Prostate gland (tissue), 2 donors: ENCODE measurements around the gene IL6R. TPM values are rescaled to one million over a fixed set of nuclear protein-coding genes. Genes with fewer than 3 reads are reported as not detected.

ENCODE experiments used
- DNase-seq: peaks from one replicate; pipeline ENCODE4 v3.0.0-alpha.2; 2019; ENCODE audit warnings: low spot score
- H3K27ac ChIP-seq, 2 donors: fragments of 200-600 bp; sonication (generic); 2 replicates each; pipeline ENCODE4 v1.5.1; 2017 to 2019
- H3K27me3 ChIP-seq: fragments of 200-600 bp; sonication (generic); replicated peaks from 2 replicates; pipeline ENCODE4 v1.5.1; 2019; ENCODE audit not compliant: insufficient read depth
- H3K36me3 ChIP-seq, 2 donors: fragments of 200-600 bp; sonication (generic); 1 replicate in 1 of 2; 2 replicates in 1 of 2; pipeline versions ENCODE4 v1.5.1 to v1.8.1; 2017 to 2019
- H3K4me1 ChIP-seq: fragments of 200-600 bp; sonication (generic); replicated peaks from 2 replicates; pipeline ENCODE4 v1.5.1; 2019
- H3K4me3 ChIP-seq, 2 donors: fragments of 200-600 bp; sonication (generic); 2 replicates each; pipeline ENCODE4 v1.5.1; 2017 to 2019
- H3K9me3 ChIP-seq: fragments of 200-600 bp; sonication (generic); 2 replicates; pipeline ENCODE4 v1.5.1; 2017
- POLR2A ChIP-seq: fragments of 450-650 bp; IDR thresholded peaks from one replicate; pipeline ENCODE4 v1.6.1; 2016; ENCODE audit warnings: antibody characterized with exemption, mild to moderate bottlenecking
- POLR2AphosphoS5 ChIP-seq: sonication (generic); formaldehyde crosslinking; IDR thresholded peaks from one replicate; pipeline ENCODE4 v1.6.1; 2017; ENCODE audit warnings: antibody characterized with exemption
- WGBS: methylation state at CpG from one replicate; pipeline ENCODE4 v1.1.5; 2018; 5-methylcytosine and 5-hydroxymethylcytosine counted together
- intact Hi-C: fragments of 100-400 bp; cut with DNase I; formaldehyde crosslinking; loops from one replicate; pipeline ENCODE4 v1.14.2; 2022
- total RNA-seq, 2 donors: library from RNA; depleted of rRNA; stranded (reverse); fragments of >200 nt; gene quantifications; one replicate each; pipeline ENCODE4 v1.1.0, GENCODE V29; 2016
- TF ChIP-seq, protein P1 (sequence below), 4 experiments: fragments of 200-600 bp in 2 of 4; fragments of 450-650 bp in 2 of 4; sonication (generic) in 2 of 4; IDR thresholded peaks; 1 replicate in 3 of 4; 2 replicates in 1 of 4; pipeline ENCODE4 v1.5.1; 2016 to 2019; ENCODE audit warnings: antibody characterized with exemption in 4 of 4, mild to moderate bottlenecking in 2 of 4, moderate library complexity in 2 of 4

IL6R gene
- total RNA-seq, 2 donors from 2014 or later, result 70.1 to 80.7 TPM

DNA sequence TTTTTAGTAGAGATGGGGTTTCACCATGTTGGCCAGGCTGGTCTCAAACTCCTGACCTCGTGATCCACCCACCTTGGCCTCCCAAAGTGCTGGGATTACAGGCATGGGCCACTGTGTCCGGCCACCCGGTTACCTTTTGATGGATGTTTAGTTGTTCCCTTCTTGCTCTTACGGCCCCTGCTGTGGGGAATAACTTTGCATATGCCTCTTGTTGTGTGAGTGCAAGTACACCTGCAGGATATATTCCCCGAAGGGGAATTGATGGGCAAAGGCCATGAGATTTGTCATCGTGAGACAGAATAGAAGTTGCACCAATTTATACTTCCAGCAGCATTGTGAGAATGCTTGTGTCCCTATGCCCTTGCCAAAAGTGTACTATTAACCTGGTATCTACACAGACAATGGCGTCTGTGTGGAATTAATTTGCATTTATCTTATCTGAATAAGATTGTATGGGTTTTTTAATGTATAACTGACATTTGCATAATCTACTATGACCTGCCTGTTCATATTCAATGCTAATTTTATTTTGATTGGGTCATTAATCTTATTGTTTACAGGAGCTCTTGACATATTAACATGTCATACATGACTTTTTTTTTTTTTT lies 8.1 kb downstream of the IL6R start:
- H3K9me3 ChIP-seq, result no peaks in the 10 kb centered on the region
- H3K4me1 ChIP-seq, result peaks cover 20% of the 10 kb centered on the region
- TF ChIP-seq POLR2AphosphoS5, result no peak
- intact Hi-C loops, result loop anchor here (10.0 kb wide), 1 partner anchor 212 kb away; no protein-coding TSS in a partner anchor
- H3K27me3 ChIP-seq, result no peaks in the 10 kb centered on the region
- no peaks in the 10 kb centered on the region for H3K36me3 ChIP-seq
- peak overlapping the region in 1 of 2 donors; percentile 68 for H3K27ac ChIP-seq
- 83% methylated on average over 7 of the region's 7 CpGs for WGBS
- H3K4me3 ChIP-seq, result no peak overlapping the region
- no peak for DNase-seq

DNA sequence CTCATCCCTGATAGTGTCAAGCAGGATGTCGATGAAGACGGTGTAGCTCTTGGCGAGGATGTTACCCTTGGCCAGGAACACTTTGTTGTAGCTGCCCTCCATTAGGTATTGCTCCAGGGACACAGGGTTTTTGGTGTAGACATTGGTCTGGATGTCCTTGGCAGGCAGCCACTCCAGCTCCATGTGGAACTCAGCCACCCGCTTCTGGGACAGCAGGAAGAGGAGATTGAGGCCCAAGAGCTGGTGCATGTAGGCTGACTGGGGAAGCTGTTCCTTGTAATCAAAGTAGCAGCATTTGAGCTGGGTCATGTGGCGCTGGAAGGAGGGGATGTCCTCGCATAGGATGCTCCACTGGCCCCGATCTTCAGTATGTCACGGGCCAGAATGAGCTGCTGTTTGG lies 9.5 kb downstream of the IL6R start:
- TF ChIP-seq POLR2A (no peak), POLR2AphosphoS5 (peak; percentile 54)
- TF ChIP-seq, protein P1, sequence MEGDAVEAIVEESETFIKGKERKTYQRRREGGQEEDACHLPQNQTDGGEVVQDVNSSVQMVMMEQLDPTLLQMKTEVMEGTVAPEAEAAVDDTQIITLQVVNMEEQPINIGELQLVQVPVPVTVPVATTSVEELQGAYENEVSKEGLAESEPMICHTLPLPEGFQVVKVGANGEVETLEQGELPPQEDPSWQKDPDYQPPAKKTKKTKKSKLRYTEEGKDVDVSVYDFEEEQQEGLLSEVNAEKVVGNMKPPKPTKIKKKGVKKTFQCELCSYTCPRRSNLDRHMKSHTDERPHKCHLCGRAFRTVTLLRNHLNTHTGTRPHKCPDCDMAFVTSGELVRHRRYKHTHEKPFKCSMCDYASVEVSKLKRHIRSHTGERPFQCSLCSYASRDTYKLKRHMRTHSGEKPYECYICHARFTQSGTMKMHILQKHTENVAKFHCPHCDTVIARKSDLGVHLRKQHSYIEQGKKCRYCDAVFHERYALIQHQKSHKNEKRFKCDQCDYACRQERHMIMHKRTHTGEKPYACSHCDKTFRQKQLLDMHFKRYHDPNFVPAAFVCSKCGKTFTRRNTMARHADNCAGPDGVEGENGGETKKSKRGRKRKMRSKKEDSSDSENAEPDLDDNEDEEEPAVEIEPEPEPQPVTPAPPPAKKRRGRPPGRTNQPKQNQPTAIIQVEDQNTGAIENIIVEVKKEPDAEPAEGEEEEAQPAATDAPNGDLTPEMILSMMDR (IDR thresholded peaks at IDR 0.05), result no peak
- Histone ChIP-seq H3K27me3 (no peaks in the 10 kb centered on the region), H3K36me3 (no peaks in the 10 kb centered on the region), H3K4me3 (no peak overlapping the region), H3K4me1 (peaks cover 33% of the 10 kb centered on the region), H3K27ac (peak overlapping the region; percentile 37 to 68), H3K9me3 (no peaks in the 10 kb centered on the region)
- DNase-seq, result peak; percentile 63
- intact Hi-C loops, result loop anchor here (10.0 kb wide), 1 partner anchor 210 kb away; no protein-coding TSS in a partner anchor
- WGBS, result 73% methylated on average over 8 of the region's 8 CpGs

DNA sequence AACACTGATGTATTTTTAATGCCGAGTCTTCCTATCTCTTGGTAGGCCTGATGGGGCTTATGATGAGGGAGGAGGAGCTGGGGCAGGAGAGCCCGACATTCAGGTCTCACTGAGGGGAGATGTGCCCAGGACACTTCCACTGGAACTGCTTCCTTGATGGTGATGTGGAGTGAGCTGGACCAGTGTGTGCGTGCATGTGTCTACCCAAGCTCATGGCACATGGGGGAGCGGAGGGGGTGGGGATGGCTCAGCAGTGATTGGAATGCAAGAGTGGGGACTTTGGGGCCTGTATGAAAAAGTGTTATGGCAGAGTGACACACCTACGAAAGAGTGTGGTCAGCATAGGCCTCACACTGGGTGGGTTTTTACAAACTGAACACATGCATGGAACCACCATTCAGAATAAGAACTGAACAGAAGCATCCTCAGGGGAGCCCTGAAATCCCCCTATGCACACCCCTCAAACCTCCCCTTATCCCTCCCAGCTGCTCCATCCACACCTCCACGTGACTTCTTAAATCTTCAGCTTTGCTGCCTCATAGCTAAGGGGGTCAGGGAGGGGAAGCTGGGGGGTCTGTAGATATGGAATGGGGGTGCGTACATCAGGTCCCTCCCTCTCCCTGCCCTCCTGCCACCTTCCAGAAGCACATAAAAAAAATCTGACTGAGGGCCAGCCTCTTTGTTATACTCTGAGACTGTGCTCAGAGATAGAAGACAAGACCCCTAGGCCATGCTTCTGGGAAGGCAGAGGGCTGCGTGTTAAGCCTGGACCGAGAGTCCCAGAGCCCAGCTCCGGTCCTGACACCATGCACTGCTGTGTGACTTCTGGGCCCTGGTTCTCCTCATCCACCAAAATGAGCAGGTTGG lies 11.6 kb downstream of the IL6R start:
- no peaks in the 10 kb centered on the region for H3K27me3 ChIP-seq
- 94% methylated on average over 10 of the region's 10 CpGs for WGBS
- H3K9me3 ChIP-seq, result no peaks in the 10 kb centered on the region
- H3K27ac ChIP-seq, result peak overlapping the region; percentile 91 to 96
- no peak for DNase-seq
- H3K36me3 ChIP-seq, result no peaks in the 10 kb centered on the region
- peaks cover 48% of the 10 kb centered on the region for H3K4me1 ChIP-seq
- intact Hi-C loops, result loop anchor here (10.0 kb wide), 1 partner anchor 208 kb away; no protein-coding TSS in a partner anchor
- TF ChIP-seq, protein P1 (IDR thresholded peaks at IDR 0.05), result no peak
- TF ChIP-seq POLR2AphosphoS5, result no peak
- no peak for TF ChIP-seq POLR2A
- no peak overlapping the region for H3K4me3 ChIP-seq

DNA sequence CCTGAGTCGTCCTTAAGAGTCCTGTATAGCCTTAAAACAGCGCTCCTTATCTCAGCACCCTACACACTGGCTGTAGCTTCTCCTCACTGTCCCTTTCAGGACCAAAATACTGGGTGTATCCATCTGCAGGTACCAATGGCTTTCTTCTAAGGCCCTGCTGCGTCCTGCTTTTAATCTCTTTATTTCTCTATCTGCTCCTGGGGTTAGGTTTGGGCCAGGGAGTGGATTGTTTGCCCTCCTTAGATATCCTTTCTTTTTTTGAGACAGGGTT lies 12.1 kb downstream of the IL6R start:
- WGBS, result 97% methylated on average over 3 of the region's 3 CpGs
- no peak overlapping the region for H3K4me3 ChIP-seq
- H3K27me3 ChIP-seq, result no peaks in the 10 kb centered on the region
- no peak for DNase-seq
- intact Hi-C loops, result loop anchor here (10.0 kb wide), 1 partner anchor 208 kb away; no protein-coding TSS in a partner anchor
- peak overlapping the region; percentile 91 to 96 for H3K27ac ChIP-seq
- H3K9me3 ChIP-seq, result no peaks in the 10 kb centered on the region
- peaks cover 48% of the 10 kb centered on the region for H3K4me1 ChIP-seq
- TF ChIP-seq POLR2A (no peak), POLR2AphosphoS5 (no peak)
- TF ChIP-seq, protein P1 (IDR thresholded peaks at IDR 0.05), result no peak
- H3K36me3 ChIP-seq, result no peaks in the 10 kb centered on the region

DNA sequence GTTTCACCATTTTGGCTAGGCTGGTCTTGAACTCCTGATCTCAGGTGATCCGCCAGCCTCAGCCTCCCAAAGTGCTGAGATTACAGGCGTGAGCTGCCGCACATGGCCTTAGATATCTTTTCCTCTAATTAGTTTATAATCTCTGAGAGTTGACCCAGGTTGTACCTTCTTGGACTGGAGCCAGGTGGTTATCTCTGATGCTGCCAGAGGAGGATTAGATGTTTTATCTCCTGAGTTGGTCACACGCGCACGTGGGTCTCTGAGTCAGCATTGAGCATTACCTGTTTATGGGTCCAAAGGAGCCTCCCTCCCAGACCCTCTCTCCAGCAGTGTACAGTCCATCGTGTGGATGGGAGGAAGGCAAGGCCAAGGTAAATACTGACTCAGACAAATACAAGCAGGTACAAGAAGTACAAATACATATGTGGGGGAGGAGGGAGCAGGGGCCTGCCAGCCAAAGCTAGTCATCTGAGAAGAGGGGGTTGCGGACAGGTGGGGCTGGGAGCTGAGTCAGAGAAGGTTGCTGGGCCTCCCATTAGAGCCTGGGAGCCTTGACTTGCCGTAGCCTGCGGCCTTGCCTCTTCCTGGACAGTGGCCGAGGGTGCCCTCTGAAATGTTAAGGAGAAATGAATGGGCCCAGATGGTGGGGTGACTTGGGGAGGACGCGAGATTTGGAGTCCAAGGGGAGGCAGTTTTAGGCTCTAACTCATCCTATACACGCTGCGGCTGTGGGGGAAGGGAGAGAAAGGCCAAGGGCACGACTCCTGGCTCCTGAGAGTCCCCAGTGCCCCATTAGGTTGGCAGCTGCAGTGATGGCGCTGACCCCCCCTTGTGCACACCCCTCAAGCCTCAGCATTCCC lies 13.1 kb downstream of the IL6R start:
- no peak overlapping the region for H3K4me3 ChIP-seq
- peaks cover 54% of the 10 kb centered on the region for H3K4me1 ChIP-seq

More for the DNA sequence above, 13.1 kb downstream of the IL6R start:
- peak overlapping the region; percentile 91 to 96 for H3K27ac ChIP-seq
- H3K36me3 ChIP-seq, result no peaks in the 10 kb centered on the region
- no peaks in the 10 kb centered on the region for H3K27me3 ChIP-seq
- TF ChIP-seq POLR2AphosphoS5 (peak; percentile 99), POLR2A (no peak)
- WGBS, result 54% methylated on average over 17 of the region's 17 CpGs
- DNase-seq, result peak; percentile 95
- intact Hi-C loops, result loop anchor here (10.0 kb wide), 1 partner anchor 207 kb away; no protein-coding TSS in a partner anchor
- H3K9me3 ChIP-seq, result no peaks in the 10 kb centered on the region
